HFFc6 (cell line): ENCODE measurements around the gene DLGAP4. TPM values are rescaled to one million over a fixed set of nuclear protein-coding genes. Genes with fewer than 3 reads are reported as not detected.

Experiments
- DNase-seq: peaks from one replicate; pipeline ENCODE4 v3.0.0-alpha.2; 2018
- H3K27ac Mint-ChIP-seq: 2 replicates; pipeline ENCODE4 v1.8.0; 2020; ENCODE audit warnings: mild to moderate bottlenecking, mixed read lengths
- H3K27me3 Mint-ChIP-seq: 2 replicates; pipeline ENCODE4 v1.8.0; 2021; ENCODE audit warnings: mild to moderate bottlenecking, moderate library complexity, mixed read lengths; ENCODE audit not compliant: insufficient read depth
- H3K36me3 Mint-ChIP-seq: 2 replicates; pipeline ENCODE4 v1.8.0; 2021; ENCODE audit warnings: low read depth, mixed read lengths
- H3K4me1 Mint-ChIP-seq: 2 replicates; pipeline ENCODE4 v1.8.0; 2020; ENCODE audit warnings: low read depth, mixed read lengths
- H3K4me3 Mint-ChIP-seq: 2 replicates; pipeline ENCODE4 v1.8.0; 2020; ENCODE audit warnings: mild to moderate bottlenecking, moderate library complexity, mixed read lengths
- H3K9me3 Mint-ChIP-seq: 2 replicates; pipeline ENCODE4 v1.8.0; 2020; ENCODE audit warnings: mild to moderate bottlenecking, mixed read lengths
- total RNA-seq, 6 experiments: library from RNA; stranded (reverse); fragmentation: NEBNext Ultra II Directional; extraction: Animal tissue kit (Norgen Biotek cat#: 25700); gene quantifications; 2 replicates in 1 of 6; 3 replicates in 5 of 6; pipeline ENCODE4 v1.2.3, GENCODE V29; 2021
- TF ChIP-seq, protein P1 (sequence below): fragments of 200-600 bp; sonication (generic); IDR thresholded peaks from 2 replicates; pipeline ENCODE4 v1.5.0; 2021; ENCODE audit warnings: antibody characterized with exemption, mild to moderate bottlenecking

The DLGAP4 gene
- total RNA-seq, 6 experiments from 2014 or later: 118 to 150 (median 140) TPM

GRCh38 chr20:36335206-36335870, 29.2 kb downstream of the DLGAP4 start:
- Mint-ChIP-seq H3K4me3 (no peak overlapping the region), H3K4me1 (no peaks in the 10 kb centered on the region), H3K27ac (no peak overlapping the region), H3K27me3 (peaks cover 69% of the 10 kb centered on the region), H3K9me3 (no peaks in the 10 kb centered on the region), H3K36me3 (no peaks in the 10 kb centered on the region)
- no peak for DNase-seq
- TF ChIP-seq, protein P1, sequence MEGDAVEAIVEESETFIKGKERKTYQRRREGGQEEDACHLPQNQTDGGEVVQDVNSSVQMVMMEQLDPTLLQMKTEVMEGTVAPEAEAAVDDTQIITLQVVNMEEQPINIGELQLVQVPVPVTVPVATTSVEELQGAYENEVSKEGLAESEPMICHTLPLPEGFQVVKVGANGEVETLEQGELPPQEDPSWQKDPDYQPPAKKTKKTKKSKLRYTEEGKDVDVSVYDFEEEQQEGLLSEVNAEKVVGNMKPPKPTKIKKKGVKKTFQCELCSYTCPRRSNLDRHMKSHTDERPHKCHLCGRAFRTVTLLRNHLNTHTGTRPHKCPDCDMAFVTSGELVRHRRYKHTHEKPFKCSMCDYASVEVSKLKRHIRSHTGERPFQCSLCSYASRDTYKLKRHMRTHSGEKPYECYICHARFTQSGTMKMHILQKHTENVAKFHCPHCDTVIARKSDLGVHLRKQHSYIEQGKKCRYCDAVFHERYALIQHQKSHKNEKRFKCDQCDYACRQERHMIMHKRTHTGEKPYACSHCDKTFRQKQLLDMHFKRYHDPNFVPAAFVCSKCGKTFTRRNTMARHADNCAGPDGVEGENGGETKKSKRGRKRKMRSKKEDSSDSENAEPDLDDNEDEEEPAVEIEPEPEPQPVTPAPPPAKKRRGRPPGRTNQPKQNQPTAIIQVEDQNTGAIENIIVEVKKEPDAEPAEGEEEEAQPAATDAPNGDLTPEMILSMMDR: no peak

DNA sequence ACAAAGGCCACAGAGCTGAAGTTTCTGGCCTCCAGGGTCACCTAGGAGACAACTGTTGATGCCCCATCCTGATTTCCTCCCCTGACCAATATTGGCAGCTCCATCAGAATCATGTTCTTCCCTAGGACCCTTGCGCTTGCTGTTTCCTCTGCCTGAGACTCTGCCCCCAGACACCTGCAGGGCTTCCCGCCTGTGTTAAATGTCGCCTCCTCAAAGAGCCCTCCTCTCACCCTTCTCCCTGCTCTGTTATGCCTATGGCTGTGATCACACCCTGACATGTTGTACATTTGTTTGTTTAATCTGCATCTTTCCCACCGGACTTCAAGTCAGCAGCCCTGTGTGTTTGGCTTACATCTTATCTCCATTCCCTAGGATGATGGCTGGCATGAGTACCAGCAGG, 30.1 kb downstream of the DLGAP4 start:
- Mint-ChIP-seq H3K36me3 (no peaks in the 10 kb centered on the region), H3K4me3 (no peak overlapping the region), H3K4me1 (no peaks in the 10 kb centered on the region), H3K27ac (no peak overlapping the region), H3K9me3 (no peaks in the 10 kb centered on the region), H3K27me3 (peaks cover 72% of the 10 kb centered on the region)
- DNase-seq: no peak
- TF ChIP-seq, protein P1: no peak

DNA sequence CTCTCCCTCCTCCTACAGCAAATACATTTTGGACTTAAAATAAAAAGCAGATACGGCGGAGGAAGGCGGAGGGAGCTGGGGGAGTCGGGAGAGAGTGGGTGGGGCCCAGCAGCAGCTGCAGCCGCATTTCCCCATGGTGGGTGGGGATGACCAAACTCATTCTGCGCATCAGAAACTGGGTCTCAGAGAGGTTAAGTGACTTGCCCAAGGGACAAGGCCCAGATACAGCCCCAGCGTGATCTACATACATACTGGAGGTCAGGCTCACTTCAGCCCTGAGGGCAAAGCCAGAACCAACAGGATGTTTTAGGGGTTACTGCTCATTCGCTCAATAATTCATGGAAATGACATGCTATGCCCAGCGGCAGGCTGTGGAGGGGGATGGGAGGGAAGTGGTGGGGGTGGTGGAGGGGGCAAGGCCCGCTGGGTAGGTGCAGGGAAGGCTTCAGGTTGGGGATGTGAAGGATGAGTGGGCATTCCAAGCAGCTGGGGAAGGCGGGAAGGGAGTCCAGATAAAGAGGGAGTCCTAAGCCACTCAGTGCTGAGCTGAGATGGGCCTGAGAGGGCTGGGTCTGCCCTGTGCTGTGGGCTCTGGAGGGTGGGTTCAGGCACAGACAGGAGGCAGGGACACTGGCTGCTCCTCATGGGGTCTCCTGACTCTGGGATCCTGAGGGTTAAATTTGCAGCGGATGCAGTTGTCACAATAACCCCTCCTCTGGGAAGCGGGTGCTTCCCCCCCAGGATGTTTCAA, 31.0 kb downstream of the DLGAP4 start:
- Mint-ChIP-seq H3K4me1 (no peaks in the 10 kb centered on the region), H3K4me3 (no peak overlapping the region), H3K9me3 (no peaks in the 10 kb centered on the region), H3K27ac (no peak overlapping the region), H3K27me3 (peaks cover 64% of the 10 kb centered on the region), H3K36me3 (no peaks in the 10 kb centered on the region)
- TF ChIP-seq, protein P1: no peak
- DNase-seq: no peak

- DNase-seq: no peak
- Mint-ChIP-seq H3K36me3 (no peaks in the 10 kb centered on the region), H3K27ac (no peak overlapping the region), H3K4me3 (no peak overlapping the region), H3K4me1 (no peaks in the 10 kb centered on the region), H3K9me3 (no peaks in the 10 kb centered on the region), H3K27me3 (peaks cover 57% of the 10 kb centered on the region)
- TF ChIP-seq, protein P1: no peak
Measured at GRCh38 chr20:36337886-36338285, 31.7 kb downstream of the DLGAP4 start.

DNA sequence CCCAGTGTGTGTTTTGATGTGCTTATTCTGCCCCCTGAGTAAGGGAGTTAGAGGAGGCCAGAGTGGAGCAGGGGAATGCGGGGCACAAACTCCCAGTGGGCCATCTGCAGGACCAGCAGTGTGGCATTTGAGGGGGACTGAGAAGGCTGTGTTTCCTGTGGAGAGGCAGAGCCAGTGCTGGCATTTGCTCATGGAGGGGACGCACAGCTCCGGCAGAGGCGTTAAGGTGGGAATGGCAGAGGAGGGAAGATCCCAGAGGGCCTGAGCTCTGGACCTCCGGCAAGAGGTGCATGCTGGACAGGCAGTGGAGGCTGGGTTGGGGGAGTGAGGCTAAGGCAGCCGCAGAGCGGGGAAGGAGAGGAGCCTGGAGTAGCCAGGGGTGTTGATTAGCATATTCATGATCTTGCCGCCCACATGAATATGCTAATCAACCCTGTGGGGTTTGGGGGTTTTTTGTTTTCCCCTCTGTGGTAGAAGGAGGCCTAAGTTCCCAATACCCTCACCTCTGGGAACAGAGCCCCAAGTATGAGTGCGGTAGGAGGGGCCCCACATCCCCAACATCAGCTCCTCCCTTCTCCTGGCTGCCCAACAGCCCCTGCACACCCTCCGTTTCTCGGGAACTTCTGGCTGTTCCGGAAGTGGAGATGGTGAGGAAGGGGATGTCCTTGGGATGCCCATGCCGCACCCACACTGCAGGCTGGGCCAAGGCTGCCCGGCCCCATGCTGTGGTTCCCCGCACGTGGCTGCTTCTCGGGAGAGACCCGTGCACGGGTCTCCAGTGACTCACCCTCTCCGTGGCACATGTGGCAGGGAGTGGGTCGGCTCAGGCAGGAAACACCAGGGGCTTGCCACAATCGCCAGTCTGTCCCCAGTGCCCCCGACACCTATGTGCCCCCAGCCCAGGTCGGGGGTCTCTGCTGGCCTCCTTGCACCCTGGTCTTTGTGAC, 33.8 kb downstream of the DLGAP4 start:
- no peak for DNase-seq
- no peaks in the 10 kb centered on the region for H3K36me3 Mint-ChIP-seq
- H3K27me3 Mint-ChIP-seq: peaks cover 41% of the 10 kb centered on the region
- no peak overlapping the region for H3K4me3 Mint-ChIP-seq
- no peaks in the 10 kb centered on the region for H3K9me3 Mint-ChIP-seq
- no peaks in the 10 kb centered on the region for H3K4me1 Mint-ChIP-seq
- TF ChIP-seq, protein P1: no peak
- no peak overlapping the region for H3K27ac Mint-ChIP-seq
